Small intestine (tissue), 7 donors: ENCODE data around the gene PGLYRP1. TPM values are rescaled to one million over a fixed set of nuclear protein-coding genes. Genes with fewer than 3 reads are reported as not detected.

Experiments
- DNase-seq, 2 donors: peaks; one replicate each; pipeline versions ENCODE4 v3.0.0 to v3.0.0-alpha.2; 2013
- FAIRE-seq: peaks from 2 replicates; lab custom pipeline; 2012; peaks lifted over from hg19 to GRCh38; lab: Jason Lieb, UNC
- H3K27ac ChIP-seq, 3 donors: one replicate each; pipeline ENCODE4 v1.5.1; 2013; ENCODE audit warnings: low read length in 2 of 3, mild to moderate bottlenecking in 2 of 3, control low read depth in 1 of 3, inconsistent platforms in 1 of 3, low read depth in 1 of 3, moderate library complexity in 1 of 3
- H3K27me3 ChIP-seq, 3 donors: one replicate each; pipeline ENCODE4 v1.6.1; 2013; ENCODE audit warnings: low read length in 3 of 3, inconsistent platforms in 1 of 3; ENCODE audit not compliant: control insufficient read depth in 3 of 3, insufficient read depth in 3 of 3
- H3K36me3 ChIP-seq, 3 donors: one replicate each; pipeline ENCODE4 v1.6.1; 2013; ENCODE audit warnings: low read length in 3 of 3, inconsistent platforms in 1 of 3, low read depth in 1 of 3, mild to moderate bottlenecking in 1 of 3, moderate library complexity in 1 of 3; ENCODE audit not compliant: control insufficient read depth in 3 of 3, insufficient read depth in 2 of 3
- H3K4me1 ChIP-seq, 3 donors: one replicate each; pipeline ENCODE4 v1.6.1; 2013; ENCODE audit warnings: low read length in 2 of 3, inconsistent platforms in 1 of 3, low read depth in 1 of 3, mild to moderate bottlenecking in 1 of 3, moderate library complexity in 1 of 3; ENCODE audit not compliant: control insufficient read depth in 3 of 3, insufficient read depth in 2 of 3
- H3K4me3 ChIP-seq, 3 donors: one replicate each; pipeline ENCODE4 v1.5.1; 2013; ENCODE audit warnings: low read length in 3 of 3, control low read depth in 1 of 3, inconsistent platforms in 1 of 3, low read depth in 1 of 3, mild to moderate bottlenecking in 1 of 3, moderate library complexity in 1 of 3
- H3K9me3 ChIP-seq, 2 donors: one replicate each; pipeline ENCODE4 v1.6.1; 2013; ENCODE audit warnings: low read depth in 1 of 2, low read length in 1 of 2; ENCODE audit not compliant: control insufficient read depth in 2 of 2, insufficient read depth in 1 of 2
- WGBS, 3 donors: extraction: QIAGEN DNeasy Blood & Tissue Kit; methylation state at CpG; one replicate each; pipeline ENCODE4 v1.1.7; 2013; 5-methylcytosine and 5-hydroxymethylcytosine counted together
- polyA plus RNA-seq, 4 donors: library from polyadenylated mRNA; stranded (reverse) in 3 of 4; unstranded in 1 of 4; fragments of 200-250 nt in 3 of 4; fragments of 120-200 nt in 1 of 4; gene quantifications; one replicate each; pipeline versions ENCODE4 v1.2.1 to v1.2.3, GENCODE V29; 2013
- donor health status: healthy with polysubstance abuse.
- donor health status: control.
- donor health status: control.
- donor health status: Bipolar disorder and iron deficiency.
- donor health status: healthy.

Gene PGLYRP1
- polyA plus RNA-seq, 4 donors, result 0.41 TPM; not detected in 3

DNA sequence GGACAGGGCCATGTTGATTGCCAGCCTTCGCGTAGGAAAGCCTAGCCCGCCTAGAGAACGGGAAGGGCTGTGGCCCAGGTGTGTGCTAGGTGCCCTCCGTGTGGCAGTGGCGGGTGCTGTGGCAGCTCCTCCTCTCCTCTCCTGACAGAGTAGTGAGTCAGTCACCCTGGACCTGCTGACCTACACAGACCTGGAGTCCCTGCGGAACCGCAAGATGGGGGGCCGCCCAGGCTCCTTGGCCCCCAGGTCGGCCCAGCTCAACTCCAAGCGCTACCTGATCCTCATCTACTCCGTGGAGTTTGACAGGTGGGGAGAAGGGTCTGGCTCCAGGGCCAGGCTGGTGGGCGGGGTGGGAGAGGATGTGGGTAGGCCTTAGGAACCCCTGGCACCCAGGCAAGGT lies 16.4 kb downstream of the PGLYRP1 start:
- Histone ChIP-seq H3K36me3 (peaks cover 0 to 32% (median 2%) of the 10 kb centered on the region in 3 donors), H3K4me1 (no peaks in the 10 kb centered on the region), H3K9me3 (no peaks in the 10 kb centered on the region), H3K27me3 (no peaks in the 10 kb centered on the region), H3K4me3 (no peak overlapping the region), H3K27ac (no peak overlapping the region)
- FAIRE-seq (no peak), DNase-seq (no peak)
- 94 to 96% (median 95%) methylated on average over 13 of the region's 13 CpGs for WGBS, 3 donors

GRCh38 chr19:46002678-46003275 lies 20.1 kb downstream of the PGLYRP1 start:
- no peak for DNase-seq
- H3K36me3 ChIP-seq, result peaks cover 0 to 25% (median 2%) of the 10 kb centered on the region in 3 donors
- FAIRE-seq, result no peak
- 92 to 97% (median 95%) methylated on average over 14 to 15 of the region's 15 CpGs for WGBS, 3 donors
- no peaks in the 10 kb centered on the region for H3K9me3 ChIP-seq
- no peak overlapping the region for H3K4me3 ChIP-seq
- H3K4me1 ChIP-seq, result peaks cover 0 to 10% (median 5%) of the 10 kb centered on the region in 3 donors
- no peak overlapping the region for H3K27ac ChIP-seq
- H3K27me3 ChIP-seq, result peaks cover 0 to 12% (median 0%) of the 10 kb centered on the region in 3 donors

GRCh38 chr19:46000491-46001246 lies 22.2 kb downstream of the PGLYRP1 start:
- no peak for FAIRE-seq
- H3K27me3 ChIP-seq, result peaks cover 0 to 12% (median 0%) of the 10 kb centered on the region in 3 donors
- peaks cover 2 to 13% (median 9%) of the 10 kb centered on the region in 3 donors for H3K4me1 ChIP-seq
- no peaks in the 10 kb centered on the region for H3K9me3 ChIP-seq
- peaks cover 0 to 22% (median 0%) of the 10 kb centered on the region in 3 donors for H3K36me3 ChIP-seq
- no peak overlapping the region for H3K27ac ChIP-seq
- WGBS, 3 donors, result 4 to 7% (median 5%) methylated on average over 26 to 34 of the region's 34 CpGs
- peak; percentile 63 to 69 for DNase-seq
- H3K4me3 ChIP-seq, result peak overlapping the region in 1 of 3 donors; percentile 6

- Histone ChIP-seq H3K9me3 (no peaks in the 10 kb centered on the region), H3K4me1 (peaks cover 2 to 14% (median 9%) of the 10 kb centered on the region in 3 donors), H3K36me3 (peaks cover 0 to 22% (median 0%) of the 10 kb centered on the region in 3 donors), H3K27ac (no peak overlapping the region), H3K4me3 (no peak overlapping the region), H3K27me3 (peaks cover 0 to 12% (median 0%) of the 10 kb centered on the region in 3 donors)
- 16 to 32% (median 19%) methylated on average over 14 of the region's 14 CpGs for WGBS, 3 donors
- DNase-seq, result peak in 1 of 2 donors; percentile 37
- no peak for FAIRE-seq
Observed at GRCh38 chr19:45999653-46000121, 23.2 kb downstream of the PGLYRP1 start.

DNA sequence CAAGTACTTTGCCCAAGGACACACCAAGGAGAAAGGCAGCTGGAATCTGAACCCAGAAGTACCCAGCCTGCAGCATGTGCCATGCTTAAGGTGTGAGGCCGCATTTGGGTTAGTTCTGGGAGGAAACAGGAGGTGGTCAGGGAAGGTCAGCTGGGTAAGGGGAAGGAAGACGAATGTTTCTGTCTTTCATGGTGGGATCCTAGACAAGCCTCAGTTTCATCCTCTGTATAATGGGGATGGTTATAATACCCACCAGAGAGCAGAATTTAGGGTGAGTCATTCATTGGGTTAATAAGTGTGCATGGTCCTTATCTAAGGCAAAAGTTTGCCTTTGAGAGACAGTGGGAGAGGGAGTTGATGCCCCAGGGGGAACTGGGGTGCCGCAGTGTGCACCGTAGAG lies 24.0 kb downstream of the PGLYRP1 start:
- 95 to 99% (median 95%) methylated on average over 4 of the region's 4 CpGs for WGBS, 3 donors
- FAIRE-seq, result no peak

GRCh38 chr19:45996933-45997332 lies 25.9 kb downstream of the PGLYRP1 start:
- FAIRE-seq (no peak), DNase-seq (no peak)

More for the DNA sequence above, 24.0 kb downstream of the PGLYRP1 start:
- Histone ChIP-seq H3K27me3 (peaks cover 0 to 12% (median 0%) of the 10 kb centered on the region in 3 donors), H3K4me3 (no peak overlapping the region), H3K4me1 (peaks cover 2 to 14% (median 9%) of the 10 kb centered on the region in 3 donors), H3K27ac (no peak overlapping the region), H3K9me3 (no peaks in the 10 kb centered on the region), H3K36me3 (peaks cover 0 to 22% (median 0%) of the 10 kb centered on the region in 3 donors)
- no peak for DNase-seq

DNA sequence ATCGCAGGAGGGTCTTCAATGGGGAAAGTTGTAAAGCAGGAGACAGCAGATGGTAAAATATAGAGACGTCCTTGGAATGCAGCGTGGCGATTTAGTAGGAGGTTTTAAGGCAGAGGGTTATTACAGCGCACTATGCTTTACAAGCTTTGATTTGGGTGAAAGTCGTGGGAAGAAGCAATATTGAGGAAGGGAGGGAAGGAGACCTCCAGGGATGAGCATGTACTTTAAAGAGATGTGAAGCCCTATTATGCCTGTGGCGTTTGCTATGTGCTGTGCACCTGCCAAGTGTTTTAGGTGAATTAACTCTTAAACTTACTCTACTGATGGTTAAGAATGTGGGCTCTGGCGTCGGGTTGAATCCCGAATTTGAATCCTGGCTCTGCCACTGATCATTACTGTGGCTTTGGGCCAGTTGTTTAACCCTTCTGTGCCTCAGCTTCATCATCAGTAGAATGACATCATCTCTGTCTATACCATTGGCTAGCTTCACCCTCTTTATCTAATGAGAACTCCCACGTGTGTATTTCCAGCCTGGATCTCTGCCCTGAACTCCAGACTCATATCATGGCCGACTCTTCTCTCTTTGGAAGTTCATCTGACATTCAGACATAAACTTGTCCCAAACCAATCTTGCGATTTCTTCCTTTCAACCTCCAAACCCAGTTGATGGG lies 27.0 kb downstream of the PGLYRP1 start:
- Histone ChIP-seq H3K4me3 (peak overlapping the region; percentile 77 to 88 (median 83)), H3K36me3 (peaks cover 0 to 10% (median 0%) of the 10 kb centered on the region in 3 donors), H3K27me3 (peaks cover 0 to 12% (median 0%) of the 10 kb centered on the region in 3 donors), H3K9me3 (no peaks in the 10 kb centered on the region), H3K4me1 (peaks cover 2 to 14% (median 9%) of the 10 kb centered on the region in 3 donors), H3K27ac (peak overlapping the region; percentile 39 to 84 (median 60))
- 11 to 13% (median 12%) methylated on average over 13 of the region's 13 CpGs for WGBS, 3 donors
- FAIRE-seq (no peak), DNase-seq (peak; percentile 39 to 40)

More at GRCh38 chr19:45996933-45997332, 25.9 kb downstream of the PGLYRP1 start:
- H3K4me1 ChIP-seq, result peaks cover 2 to 14% (median 9%) of the 10 kb centered on the region in 3 donors
- H3K27me3 ChIP-seq, result peaks cover 0 to 12% (median 0%) of the 10 kb centered on the region in 3 donors
- H3K27ac ChIP-seq, result no peak overlapping the region
- no peaks in the 10 kb centered on the region for H3K9me3 ChIP-seq
- WGBS, 3 donors, result 83 to 91% (median 85%) methylated on average over 8 of the region's 8 CpGs
- H3K36me3 ChIP-seq, result peaks cover 0 to 13% (median 0%) of the 10 kb centered on the region in 3 donors
- no peak overlapping the region for H3K4me3 ChIP-seq
